ENCODE measurements around the gene SGPP1. TPM values are rescaled to one million over a fixed set of nuclear protein-coding genes. Genes with fewer than 3 reads are reported as not detected.
A peak's percentile ranks its signal among the peaks of the same experiment; 100 is the strongest.
"Not testable (repeated sequence)": the region's sequence is repeated elsewhere in the genome, so short reads cannot be mapped to it uniquely, and the experiment has no call there.

The SGPP1 gene
- 29.1 TPM for polyA plus RNA-seq (ENCODE audit: insufficient read length)
- long read RNA-seq, donor 1, transcript SGPP1-201 (3 exons, 3,312 nt): major isoform, 11 of 11 reads
- long read RNA-seq, donor 1, partial matches to known transcripts: 0 of 11 reads
- long read RNA-seq, donor 1, other reads (novel, unspliced or antisense): 0 of 11 reads
- long read RNA-seq, donor 2, transcript SGPP1-201 (3 exons, 3,312 nt): major isoform, 9 of 9 reads
- long read RNA-seq, donor 2, partial matches to known transcripts: 0 of 9 reads
- long read RNA-seq, donor 2, other reads (novel, unspliced or antisense): 0 of 9 reads
- long read RNA-seq, donor 3, transcript SGPP1-201 (3 exons, 3,312 nt): major isoform, 6 of 6 reads
- long read RNA-seq, donor 3, partial matches to known transcripts: 0 of 6 reads
- long read RNA-seq, donor 3, other reads (novel, unspliced or antisense): 0 of 6 reads
- long read RNA-seq, donor 4, partial matches to known transcripts: 0 of 1 reads
- long read RNA-seq, donor 4, other reads (novel, unspliced or antisense): 0 of 1 reads
- long read RNA-seq, donor 5, transcript SGPP1-201 (3 exons, 3,312 nt): major isoform, 13 of 13 reads
- long read RNA-seq, donor 5, partial matches to known transcripts: 0 of 13 reads
- long read RNA-seq, donor 5, other reads (novel, unspliced or antisense): 0 of 13 reads
- long read RNA-seq, donor 6, transcript SGPP1-201 (3 exons, 3,312 nt): major isoform, 17 of 17 reads
- long read RNA-seq, donor 6, partial matches to known transcripts: 0 of 17 reads
- long read RNA-seq, donor 6, other reads (novel, unspliced or antisense): 0 of 17 reads
- long read RNA-seq, donor 7, transcript SGPP1-201 (3 exons, 3,312 nt): major isoform, 17 of 17 reads
- long read RNA-seq, donor 7, partial matches to known transcripts: 0 of 17 reads
- long read RNA-seq, donor 7, other reads (novel, unspliced or antisense): 0 of 17 reads
- long read RNA-seq, donor 8, transcript SGPP1-201 (3 exons, 3,312 nt): major isoform, 11 of 11 reads
- long read RNA-seq, donor 8, partial matches to known transcripts: 0 of 11 reads
- long read RNA-seq, donor 8, other reads (novel, unspliced or antisense): 0 of 11 reads

DNA sequence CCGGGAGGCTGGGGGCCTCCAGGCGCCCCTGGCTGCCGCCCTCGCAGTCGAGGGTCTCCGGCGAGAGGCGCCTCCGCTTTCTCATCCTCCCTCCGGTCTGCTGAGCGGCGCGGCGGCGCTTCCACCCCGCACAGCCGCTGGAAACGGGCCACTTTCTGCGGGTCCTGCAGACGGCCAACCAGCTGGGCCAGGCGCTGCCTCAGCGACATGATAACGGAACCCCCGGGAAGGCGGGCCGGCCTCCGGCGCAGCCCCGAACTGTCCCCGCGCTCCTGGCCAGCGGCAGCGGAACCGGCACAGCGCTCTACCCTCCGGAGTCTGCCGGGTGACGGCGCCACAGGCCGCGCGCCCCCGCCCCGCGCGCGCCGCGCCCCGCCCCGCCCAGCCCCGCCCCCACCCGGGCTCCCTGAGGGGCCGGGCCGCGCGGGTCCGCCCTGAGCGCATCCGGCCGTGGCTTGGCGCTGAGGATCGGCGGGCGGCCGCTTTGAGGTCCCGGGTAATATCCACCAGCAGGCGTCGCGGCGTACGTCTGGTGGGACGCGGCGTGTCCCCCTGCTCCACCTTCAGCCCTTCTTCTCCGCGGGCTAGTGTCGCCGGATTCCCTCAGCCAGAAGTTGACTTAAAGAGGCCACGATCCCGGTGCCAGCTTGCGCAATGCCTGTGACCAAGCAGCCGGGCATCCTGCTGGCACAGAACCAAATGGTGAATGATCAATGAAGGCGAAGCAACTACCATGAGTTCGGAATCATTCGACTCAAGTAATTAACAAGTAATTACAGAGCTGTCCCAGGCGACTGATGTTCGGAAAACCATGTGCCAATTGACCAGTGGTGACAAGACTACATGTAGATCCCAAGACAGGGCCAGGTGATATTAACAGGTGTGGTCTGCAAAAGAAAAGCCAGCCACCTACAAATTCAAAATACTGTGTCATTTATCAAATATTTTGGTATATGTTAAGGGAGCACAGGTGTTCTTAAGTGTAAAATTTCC, at the start of gene SGPP1:
Gene SGPP1, minus strand, starts transcription at position 330 of the 993 bp plus-strand sequence. Its CDS starts 121 bp downstream, at position 209.
- DNase-seq: peak; percentile 67

DNA sequence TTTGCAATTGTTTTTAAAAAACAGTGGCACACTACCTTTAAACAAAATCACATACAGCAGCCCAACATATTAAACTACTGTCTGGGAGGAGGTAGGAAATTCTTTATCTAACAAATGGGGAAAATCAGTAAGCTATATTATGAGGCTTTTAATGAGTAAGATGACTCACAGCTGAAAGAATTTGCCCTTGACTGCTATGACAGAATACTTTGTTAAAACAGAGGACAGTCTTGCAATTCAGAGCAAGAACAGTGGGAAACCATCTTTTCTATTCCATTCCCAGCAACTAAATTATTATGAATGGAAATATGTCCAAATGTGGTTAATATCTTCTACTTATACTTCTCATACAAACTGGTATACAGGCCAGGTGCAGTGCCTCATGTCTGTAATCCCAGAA, 49.2 kb upstream of the SGPP1 start:
- peak; percentile 6 for DNase-seq

DNA sequence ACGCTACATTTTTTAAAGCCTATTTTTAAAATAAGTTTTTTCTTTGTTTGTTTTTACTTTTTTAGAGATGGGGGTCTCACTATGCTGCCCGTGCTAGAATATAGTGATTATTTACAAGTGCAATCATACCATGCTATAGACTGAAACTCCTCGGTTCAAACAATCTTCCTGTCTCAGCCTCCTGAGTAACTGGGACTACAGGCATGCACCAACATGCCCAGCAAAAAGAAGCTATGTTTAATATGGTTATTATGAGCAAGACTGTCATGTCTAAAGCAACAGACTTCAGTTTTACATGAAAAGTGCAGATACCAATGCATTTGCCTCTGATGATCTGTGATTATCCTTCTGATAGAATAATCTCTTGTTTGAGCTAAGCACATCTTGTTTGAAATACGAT, 45.6 kb upstream of the SGPP1 start:
- DNase-seq: no peak

GRCh38 chr14:63770187-63770807, 42.4 kb upstream of the SGPP1 start:
- peak; percentile 38 for DNase-seq

- no peak for DNase-seq
Observed at GRCh38 chr14:63766611-63767010, 38.7 kb upstream of the SGPP1 start.

DNA sequence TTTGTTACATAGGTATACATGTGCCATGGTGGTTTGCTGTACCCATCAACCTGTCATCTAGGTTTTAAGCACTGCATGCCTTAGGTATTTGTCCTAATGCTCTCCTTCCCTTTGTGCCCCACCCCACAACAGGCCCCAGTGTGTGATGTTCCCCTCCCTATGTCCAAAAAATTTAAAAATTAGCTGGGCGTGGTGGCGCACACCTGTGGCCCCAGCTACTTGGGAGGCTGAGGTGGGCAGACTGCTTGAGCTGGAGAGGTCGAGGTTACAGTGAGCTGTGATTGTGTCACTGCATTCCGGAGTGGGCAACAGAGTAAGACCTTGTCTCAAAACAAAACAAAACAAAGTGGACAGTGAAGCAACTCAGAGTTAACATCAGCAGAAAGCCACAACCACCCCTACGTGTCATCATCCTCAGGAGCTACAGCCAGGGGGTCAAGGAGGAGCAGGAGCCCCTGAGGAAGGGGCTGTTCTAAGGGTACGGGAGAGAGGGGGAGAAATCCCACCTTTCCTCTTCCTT, 36.8 kb upstream of the SGPP1 start:
- DNase-seq: no peak

DNA sequence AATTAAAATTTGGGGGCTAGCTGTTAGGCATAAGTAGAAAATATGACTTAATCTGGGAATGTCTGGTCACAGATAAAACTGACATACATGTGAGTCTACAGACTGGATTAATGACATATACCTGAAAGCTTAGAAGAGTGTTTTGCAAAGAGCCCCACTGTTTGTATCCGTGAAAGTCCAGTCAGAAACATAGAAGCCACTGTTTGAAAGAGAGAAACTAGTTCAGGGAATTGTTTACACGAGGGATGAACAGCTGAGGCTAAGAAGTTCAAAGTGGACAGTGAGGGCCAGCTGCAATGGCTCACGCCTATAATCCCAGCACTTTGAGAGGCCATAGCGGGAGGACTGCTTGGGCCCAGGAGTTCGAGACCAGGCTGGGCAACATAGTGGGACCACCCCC, 36.2 kb upstream of the SGPP1 start:
- DNase-seq: no peak

DNA sequence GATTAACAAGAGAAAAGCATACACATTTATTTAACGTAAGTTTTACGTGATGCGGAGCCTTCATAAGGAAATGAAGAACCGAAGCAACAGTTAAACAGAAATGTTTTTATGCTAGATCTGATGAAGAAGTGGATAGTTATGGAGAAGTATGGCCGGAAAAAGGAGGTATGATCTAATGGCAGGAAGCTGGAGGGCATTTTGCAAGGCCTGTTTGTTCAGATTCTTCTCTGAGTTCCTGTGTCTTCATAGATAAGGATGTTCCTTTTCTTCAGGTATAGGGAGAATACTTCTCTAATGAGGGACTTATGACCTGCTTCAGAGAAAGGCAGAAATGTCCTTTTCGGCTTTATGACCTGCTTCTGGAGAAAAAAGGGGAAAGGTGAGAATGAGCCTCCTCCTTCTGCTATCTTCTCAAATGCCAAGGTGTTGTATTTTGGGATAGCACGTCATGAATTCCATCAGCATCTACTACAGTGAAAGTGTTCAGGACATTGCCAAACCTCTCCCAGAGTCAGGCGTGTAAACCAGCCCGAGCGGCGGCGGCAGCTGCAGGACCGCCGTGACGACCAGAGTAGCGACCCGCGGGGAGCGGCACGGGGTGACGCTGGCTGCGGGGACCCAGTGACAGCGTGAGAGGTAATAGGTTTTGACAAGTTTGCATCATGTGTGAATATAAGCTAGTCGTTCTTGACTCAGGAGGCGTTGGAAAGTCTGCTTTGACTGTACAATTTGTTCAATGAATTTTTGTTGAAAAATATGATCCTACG, 33.7 kb upstream of the SGPP1 start:
- no peak for DNase-seq

- DNase-seq: no peak
Observed at GRCh38 chr14:63760014-63760413, 32.1 kb upstream of the SGPP1 start.

DNA sequence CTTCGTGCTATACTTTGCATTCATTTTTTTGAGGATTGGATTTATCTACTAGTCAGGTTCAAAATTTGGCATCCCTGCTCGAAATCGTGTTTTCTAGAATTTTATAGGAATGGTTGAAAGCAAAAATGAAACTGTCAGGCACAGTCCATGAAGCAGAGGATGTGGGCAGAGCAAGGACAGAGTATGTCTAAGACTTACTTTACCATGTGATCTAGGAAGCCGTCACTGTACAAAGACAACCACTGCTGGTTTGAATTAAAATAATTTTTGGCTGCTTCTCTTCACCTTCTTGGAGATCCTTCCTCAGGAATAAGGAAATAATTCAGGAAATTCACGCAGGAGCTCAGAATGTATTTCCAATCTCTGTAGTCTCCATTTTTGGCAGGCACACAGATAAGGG, 31.6 kb upstream of the SGPP1 start:
- no peak for DNase-seq

DNA sequence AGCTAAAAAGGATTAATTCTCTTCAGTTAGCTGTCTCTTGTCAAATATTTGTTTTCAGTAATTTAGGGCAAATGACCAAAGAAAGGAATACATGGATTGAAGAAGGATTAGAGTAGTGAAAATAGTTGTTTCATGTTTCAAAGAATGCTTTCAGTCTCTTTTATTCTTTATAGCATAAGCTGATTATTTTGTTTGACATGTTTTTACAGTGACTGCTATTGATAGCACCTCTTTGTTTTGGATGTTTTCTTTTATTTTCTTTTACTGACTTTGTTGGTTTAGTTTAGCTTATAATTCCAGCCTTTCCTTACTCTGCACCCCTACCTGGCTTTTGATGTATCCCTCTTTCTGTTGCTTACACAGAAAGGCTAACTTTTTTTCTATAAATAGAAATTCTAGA, 29.3 kb upstream of the SGPP1 start:
- no peak for DNase-seq

- DNase-seq: no peak
Observed at GRCh38 chr14:63752449-63753169, 24.7 kb upstream of the SGPP1 start.

DNA sequence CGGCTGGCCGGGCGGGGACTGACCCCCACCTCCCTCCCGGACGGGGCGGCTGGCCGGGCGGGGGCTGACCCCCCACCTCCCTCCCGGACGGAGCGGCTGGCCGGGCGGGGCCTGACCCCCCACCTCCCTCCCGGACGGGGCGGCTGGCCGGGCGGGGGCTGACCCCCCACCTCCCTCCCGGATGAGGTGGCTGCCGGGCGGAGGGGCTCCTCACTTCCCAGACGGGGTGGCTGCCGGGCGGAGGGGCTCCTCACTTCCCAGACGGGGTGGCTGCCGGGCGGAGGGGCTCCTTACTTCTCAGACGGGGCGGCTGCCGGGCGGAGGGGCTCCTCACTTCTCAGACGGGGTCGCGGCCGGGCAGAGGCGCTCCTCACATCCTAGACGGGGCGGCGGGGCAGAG, 23.2 kb upstream of the SGPP1 start:
- not testable (repeated sequence) for DNase-seq

- DNase-seq: no peak
Observed at GRCh38 chr14:63747846-63748245, 20.0 kb upstream of the SGPP1 start.

DNA sequence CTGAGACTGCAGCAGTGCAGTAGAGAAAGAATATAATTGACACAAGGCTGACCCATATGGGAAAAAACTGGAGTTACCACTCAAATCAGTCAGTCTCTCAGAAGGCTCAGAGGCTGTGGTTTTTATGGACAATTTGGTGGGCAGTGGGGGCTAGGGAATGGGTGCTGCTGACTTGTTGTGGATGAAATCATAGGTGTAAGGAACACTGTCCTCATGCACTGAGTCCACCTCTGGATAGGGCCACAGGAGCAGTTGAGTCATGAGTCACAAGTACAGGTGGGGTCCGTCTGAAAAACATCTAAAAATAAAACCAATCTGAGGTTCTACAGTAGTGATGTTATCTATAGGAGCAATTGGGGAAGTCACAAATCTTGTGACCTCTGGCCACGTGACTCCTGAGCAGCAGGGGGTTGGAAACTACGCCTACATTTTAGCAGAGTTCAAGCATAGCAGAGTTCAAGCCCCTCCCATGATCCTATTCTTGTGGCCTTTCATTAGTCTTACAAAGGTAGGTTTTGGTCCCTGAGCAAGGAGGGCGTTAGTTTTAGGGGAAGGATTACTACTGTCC, 18.1 kb upstream of the SGPP1 start:
- no peak for DNase-seq

DNA sequence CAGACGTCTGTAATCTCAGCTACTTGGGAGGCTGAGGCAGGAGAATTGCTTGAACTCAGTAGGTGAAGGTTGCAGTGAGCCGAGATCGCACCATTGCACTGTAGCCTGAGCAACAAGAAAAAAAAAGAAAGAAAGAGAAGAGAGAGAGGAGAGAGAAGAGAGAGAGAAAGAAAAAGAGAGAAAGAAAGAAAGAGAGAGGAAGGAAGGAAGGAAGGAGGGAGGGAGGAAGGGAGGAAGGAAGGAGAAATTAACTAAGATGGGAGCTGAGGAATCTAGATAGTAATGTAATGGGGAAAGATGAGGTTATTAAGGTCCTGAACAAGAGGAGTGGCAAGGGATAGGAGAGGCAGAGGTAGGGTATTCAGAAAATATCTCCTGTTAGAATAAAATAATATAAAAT, 17.4 kb upstream of the SGPP1 start:
- DNase-seq: no peak

DNA sequence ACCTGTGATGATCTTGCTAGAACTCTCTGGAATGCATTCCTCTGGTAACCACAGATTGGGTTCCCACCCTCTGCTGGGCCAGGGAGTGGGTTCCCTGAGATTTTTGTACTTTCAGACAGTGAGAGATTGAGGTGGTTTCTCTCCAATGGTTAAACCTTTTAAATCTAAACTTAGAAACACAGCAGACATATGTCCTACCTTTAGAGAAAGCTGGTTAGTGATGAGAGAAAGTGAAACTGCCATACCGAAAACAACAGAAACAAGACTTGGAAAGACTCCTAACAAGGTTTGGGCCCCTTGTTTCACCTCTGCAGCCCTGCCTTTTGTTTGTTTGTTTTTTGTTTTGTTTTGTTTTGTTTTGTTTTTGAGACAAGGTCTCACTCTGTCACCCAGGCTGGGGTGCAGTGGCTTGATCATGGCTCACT, 9.7 kb upstream of the SGPP1 start:
- no peak for DNase-seq

DNA sequence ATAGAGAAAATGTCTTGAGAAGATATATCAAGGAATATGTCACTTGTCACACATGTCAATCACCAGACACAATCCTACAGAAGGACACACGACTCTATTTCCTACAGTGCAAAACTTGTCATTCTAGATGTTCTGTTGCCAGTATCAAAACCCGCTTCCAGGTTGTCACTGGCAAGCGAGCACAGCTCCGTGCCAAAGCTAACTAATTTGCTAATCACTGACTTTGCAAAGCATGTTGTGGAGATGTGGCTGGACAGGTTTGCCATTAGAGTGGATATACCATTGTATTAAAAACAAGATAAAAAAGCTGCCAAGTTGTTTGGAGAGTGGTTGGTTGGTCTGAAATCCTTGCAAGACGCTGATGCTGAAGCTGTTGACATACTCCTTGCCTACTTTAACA, 7.9 kb upstream of the SGPP1 start:
- DNase-seq: no peak

- DNase-seq: no peak
Observed at GRCh38 chr14:63730659-63731058, 2.8 kb upstream of the SGPP1 start.

Measured in left kidney (tissue), 8 donors.